B cell (primary cell): ENCODE measurements around the gene DSCAML1. TPM values are rescaled to one million over a fixed set of nuclear protein-coding genes. Genes with fewer than 3 reads are reported as not detected.

Experiments used
- ATAC-seq: fragments of 200-7000 bp; cut with Tn5 transposase; one replicate; pipeline ENCODE4 v1.10.0; 2021; ENCODE audit warnings: low read depth, mild to moderate bottlenecking, moderate number of reproducible peaks, moderate library complexity
- CTCF ChIA-PET: fragments of 350-600 bp; sonication (Branson Sonifier 250); formaldehyde crosslinking; loops from one replicate; lab custom pipeline; 2021; ENCODE audit warnings: antibody characterized with exemption, inconsistent platforms; lab: Charles Lee
- POLR2A ChIA-PET: fragments of 350-600 bp; sonication (Branson Sonifier 250); formaldehyde crosslinking; loops from one replicate; lab custom pipeline; 2021; ENCODE audit warnings: antibody characterized with exemption; lab: Charles Lee
- DNase-seq: peaks from one replicate; pipeline ENCODE4 v3.0.0; 2013
- H2AFZ ChIP-seq: 2 replicates; pipeline ENCODE4 v1.6.1; 2012; ENCODE audit warnings: mild to moderate bottlenecking, low read depth, low read length; ENCODE audit not compliant: insufficient read depth, poor library complexity, severe bottlenecking
- H3K27ac ChIP-seq, 2 donors: 1 replicate in 1 of 2; 2 replicates in 1 of 2; pipeline ENCODE4 v1.5.1; 2012 to 2013; ENCODE audit warnings: low read length in 2 of 2, mild to moderate bottlenecking in 2 of 2, moderate library complexity in 1 of 2
- H3K27me3 ChIP-seq, 4 experiments: fragments of 200-600 bp in 1 of 4; sonication (generic) in 1 of 4; replicated peaks in 1 of 4; 1 replicate in 2 of 4; 2 replicates in 2 of 4; pipeline versions ENCODE4 v1.6.1 to v1.7.0; 2013 to 2016; ENCODE audit warnings: low read length in 3 of 4, mild to moderate bottlenecking in 2 of 4, mixed read lengths in 1 of 4, moderate library complexity in 1 of 4; ENCODE audit not compliant: insufficient read depth in 4 of 4, control insufficient read depth in 3 of 4; ENCODE audit errors: control extremely low read depth in 1 of 4
- H3K36me3 ChIP-seq, 2 experiments: replicated peaks in 1 of 2; 1 replicate in 1 of 2; 2 replicates in 1 of 2; pipeline versions ENCODE4 v1.6.1 to v1.7.1; 2013; ENCODE audit warnings: low read length in 1 of 2; ENCODE audit not compliant: insufficient read depth in 2 of 2, control insufficient read depth in 1 of 2; ENCODE audit errors: control extremely low read depth in 1 of 2, extremely low read depth in 1 of 2
- H3K4me1 ChIP-seq, 2 donors: fragments of 200-600 bp in 1 of 2; sonication (generic) in 1 of 2; 1 replicate in 1 of 2; 2 replicates in 1 of 2; pipeline versions ENCODE4 v1.5.1 to v1.6.1; 2013 to 2017; ENCODE audit warnings: low read length in 2 of 2; ENCODE audit not compliant: control insufficient read depth in 2 of 2, insufficient read depth in 2 of 2
- H3K4me2 ChIP-seq: replicated peaks from 2 replicates; pipeline ENCODE3; 2012; ENCODE audit warnings: mild to moderate bottlenecking, low read depth, low read length; ENCODE audit not compliant: poor library complexity, severe bottlenecking
- H3K4me3 ChIP-seq, 5 experiments: fragments of 200-600 bp in 1 of 5; sonication (generic) in 1 of 5; 1 replicate in 3 of 5; 2 replicates in 2 of 5; pipeline versions ENCODE4 v1.5.1 to v1.7.0; 2011 to 2016; ENCODE audit warnings: low read length in 4 of 5, mild to moderate bottlenecking in 4 of 5, low read depth in 2 of 5, control low read depth in 1 of 5, moderate library complexity in 1 of 5; ENCODE audit not compliant: insufficient read depth in 1 of 5; ENCODE audit errors: control extremely low read depth in 1 of 5, extremely low read depth in 1 of 5
- H3K79me2 ChIP-seq: fragments of 200-600 bp; sonication (generic); one replicate; pipeline ENCODE4 v1.6.0; 2016; ENCODE audit warnings: low read length; ENCODE audit not compliant: control insufficient read depth, insufficient read depth
- H3K9ac ChIP-seq: fragments of 200-600 bp; sonication (generic); 2 replicates; pipeline ENCODE4 v1.6.1; 2017; ENCODE audit warnings: mild to moderate bottlenecking, low read length, moderate library complexity
- H3K9me3 ChIP-seq, 3 donors: one replicate each; pipeline versions ENCODE4 v1.6.1 to v1.7.1; 2013; ENCODE audit warnings: low read length in 2 of 3; ENCODE audit not compliant: control insufficient read depth in 2 of 3, insufficient read depth in 1 of 3; ENCODE audit errors: control extremely low read depth in 1 of 3
- H4K20me1 ChIP-seq: 2 replicates; pipeline ENCODE4 v1.6.0; 2012; ENCODE audit warnings: mild to moderate bottlenecking, low read length; ENCODE audit not compliant: insufficient read depth, control insufficient read depth, poor library complexity, severe bottlenecking
- H3K27ac Mint-ChIP-seq: one replicate; pipeline ENCODE4 v1.8.0; 2021; ENCODE audit warnings: mixed read lengths
- H3K27me3 Mint-ChIP-seq: one replicate; pipeline ENCODE4 v1.8.0; 2021; ENCODE audit warnings: mixed read lengths
- H3K4me1 Mint-ChIP-seq: one replicate; pipeline ENCODE4 v1.8.0; 2021; ENCODE audit warnings: mixed read lengths
- H3K4me3 Mint-ChIP-seq: one replicate; pipeline ENCODE4 v1.8.0; 2021; ENCODE audit warnings: mixed read lengths
- H3K9me3 Mint-ChIP-seq: one replicate; pipeline ENCODE4 v1.8.0; 2022; ENCODE audit warnings: mixed read lengths; ENCODE audit not compliant: insufficient read depth
- EZH2 ChIP-seq: IDR thresholded peaks from 2 replicates; pipeline ENCODE4 v1.6.1; 2012; ENCODE audit warnings: borderline replicate concordance, low read depth, mild to moderate bottlenecking, moderate library complexity, low read length; ENCODE audit not compliant: insufficient read depth, poor library complexity, severe bottlenecking
- WGBS: methylation state at CpG from one replicate; pipeline ENCODE4 v1.1.5; 2013; ENCODE audit warnings: missing lambda C conversion rate; ENCODE audit not compliant: insufficient coverage; 5-methylcytosine and 5-hydroxymethylcytosine counted together
- intact Hi-C: fragments of 100-400 bp; cut with micrococcal nuclease; formaldehyde crosslinking; loops from one replicate; pipeline ENCODE4 v1.10.0; 2022
- polyA plus RNA-seq: library from polyadenylated mRNA; depleted of rRNA; stranded (reverse); fragments of >200 nt; gene quantifications from 2 replicates; pipeline ENCODE4 v1.2.3, GENCODE V29; 2012
- total RNA-seq, 2 donors: library from RNA; stranded (reverse); fragments of 120-200 nt in 1 of 2; gene quantifications; 1 replicate in 1 of 2; 2 replicates in 1 of 2; pipeline versions ENCODE4 v1.2.3 to v1.2.4, GENCODE V29; 2013 to 2022
- TF ChIP-seq, protein P1 (sequence below): fragments of 200-600 bp; IDR thresholded peaks from one replicate; pipeline ENCODE4 v1.8.0; 2022; ENCODE audit warnings: antibody characterized with exemption, mild to moderate bottlenecking

Gene DSCAML1
- total and polyA plus RNA-seq, 2 donors (not counting 1 experiment from before 2014, with no cell fraction given): 1.2 to 6.2 TPM

GRCh38 chr11:117547946-117548345 is 249.1 kb downstream of the DSCAML1 start:
- Histone ChIP-seq H4K20me1 (no peaks in the 10 kb centered on the region), H3K9me3 (peaks cover 0 to 5% (median 0%) of the 10 kb centered on the region in 3 donors), H3K79me2 (no peaks in the 10 kb centered on the region), H3K4me2 (no peak overlapping the region), H2AFZ (no peak overlapping the region), H3K27me3 (no peaks in the 10 kb centered on the region), H3K36me3 (no peaks in the 10 kb centered on the region), H3K27ac (no peak overlapping the region), H3K4me1 (no peaks in the 10 kb centered on the region), H3K9ac (no peak overlapping the region), H3K4me3 (no peak overlapping the region)
- intact Hi-C loops: no loop called here
- ChIA-PET POLR2A (no interaction called here), CTCF (no interaction called here)
- H3K27ac Mint-ChIP-seq: no peak overlapping the region
- H3K4me1 Mint-ChIP-seq: no peaks in the 10 kb centered on the region
- H3K9me3 Mint-ChIP-seq: no peaks in the 10 kb centered on the region
- DNase-seq (no peak), ATAC-seq (no peak)
- 90% methylated on average over 7 of the region's 7 CpGs for WGBS
- peaks cover 10% of the 10 kb centered on the region for H3K27me3 Mint-ChIP-seq
- TF ChIP-seq, protein P1, sequence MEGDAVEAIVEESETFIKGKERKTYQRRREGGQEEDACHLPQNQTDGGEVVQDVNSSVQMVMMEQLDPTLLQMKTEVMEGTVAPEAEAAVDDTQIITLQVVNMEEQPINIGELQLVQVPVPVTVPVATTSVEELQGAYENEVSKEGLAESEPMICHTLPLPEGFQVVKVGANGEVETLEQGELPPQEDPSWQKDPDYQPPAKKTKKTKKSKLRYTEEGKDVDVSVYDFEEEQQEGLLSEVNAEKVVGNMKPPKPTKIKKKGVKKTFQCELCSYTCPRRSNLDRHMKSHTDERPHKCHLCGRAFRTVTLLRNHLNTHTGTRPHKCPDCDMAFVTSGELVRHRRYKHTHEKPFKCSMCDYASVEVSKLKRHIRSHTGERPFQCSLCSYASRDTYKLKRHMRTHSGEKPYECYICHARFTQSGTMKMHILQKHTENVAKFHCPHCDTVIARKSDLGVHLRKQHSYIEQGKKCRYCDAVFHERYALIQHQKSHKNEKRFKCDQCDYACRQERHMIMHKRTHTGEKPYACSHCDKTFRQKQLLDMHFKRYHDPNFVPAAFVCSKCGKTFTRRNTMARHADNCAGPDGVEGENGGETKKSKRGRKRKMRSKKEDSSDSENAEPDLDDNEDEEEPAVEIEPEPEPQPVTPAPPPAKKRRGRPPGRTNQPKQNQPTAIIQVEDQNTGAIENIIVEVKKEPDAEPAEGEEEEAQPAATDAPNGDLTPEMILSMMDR: no peak
- no peak for TF ChIP-seq EZH2
- no peak overlapping the region for H3K4me3 Mint-ChIP-seq

GRCh38 chr11:117547195-117547850 is 249.7 kb downstream of the DSCAML1 start:
- Histone ChIP-seq H4K20me1 (no peaks in the 10 kb centered on the region), H3K27me3 (no peaks in the 10 kb centered on the region), H3K4me3 (no peak overlapping the region), H3K36me3 (no peaks in the 10 kb centered on the region), H2AFZ (no peak overlapping the region), H3K79me2 (no peaks in the 10 kb centered on the region), H3K9me3 (peaks cover 0 to 5% (median 0%) of the 10 kb centered on the region in 3 donors), H3K4me2 (no peak overlapping the region), H3K27ac (no peak overlapping the region), H3K9ac (no peak overlapping the region), H3K4me1 (no peaks in the 10 kb centered on the region)
- no peak overlapping the region for H3K4me3 Mint-ChIP-seq
- H3K27ac Mint-ChIP-seq: no peak overlapping the region
- DNase-seq: no peak
- no peak for TF ChIP-seq EZH2
- TF ChIP-seq, protein P1: no peak
- no peak for ATAC-seq
- POLR2A ChIA-PET: no interaction called here
- intact Hi-C loops: no loop called here
- H3K9me3 Mint-ChIP-seq: no peaks in the 10 kb centered on the region
- WGBS: 87% methylated on average over 10 of the region's 16 CpGs
- CTCF ChIA-PET: no interaction called here
- no peaks in the 10 kb centered on the region for H3K4me1 Mint-ChIP-seq
- peaks cover 10% of the 10 kb centered on the region for H3K27me3 Mint-ChIP-seq
